PFSK-1 (cell line): Measurements from ENCODE around the gene PERCC1.

Experiments used
- FOXP2 ChIP-seq: optimal IDR thresholded peaks from 2 replicates; pipeline ENCODE3; 2011; ENCODE audit warnings: borderline replicate concordance, control low read depth, inconsistent platforms; ENCODE audit not compliant: insufficient read depth; ENCODE audit errors: extremely low read length, extremely low read depth
- POLR2AphosphoS5 ChIP-seq: IDR thresholded peaks from 2 replicates; pipeline ENCODE4 v1.6.1; 2012; ENCODE audit warnings: low read depth, mild to moderate bottlenecking, control low read depth, low read length, moderate library complexity
- REST ChIP-seq, 2 experiments: IDR thresholded peaks; 2 replicates each; pipeline versions ENCODE4 v1.6.1 to v1.8.0; 2011 to 2012; ENCODE audit warnings: low read depth in 2 of 2, low read length in 2 of 2, control low read depth in 1 of 2, inconsistent platforms in 1 of 2, mild to moderate bottlenecking in 1 of 2, moderate library complexity in 1 of 2; ENCODE audit not compliant: insufficient read depth in 1 of 2
- SIN3A ChIP-seq: IDR thresholded peaks from 2 replicates; pipeline ENCODE4 v1.6.1; 2012; ENCODE audit warnings: mild to moderate bottlenecking, low read length, moderate library complexity, borderline replicate concordance; ENCODE audit not compliant: insufficient read depth
- TAF1 ChIP-seq: IDR thresholded peaks from 2 replicates; pipeline ENCODE4 v1.6.1; 2012; ENCODE audit warnings: low read length, control low read depth, borderline replicate concordance; ENCODE audit not compliant: insufficient read depth

The PERCC1 gene

GRCh38 chr16:1394367-1394951 lies 36.4 kb upstream of the PERCC1 start:
- TF ChIP-seq SIN3A (no peak), FOXP2 (no peak), TAF1 (no peak), REST (IDR thresholded peaks at IDR 0.05; ENCODE audit: insufficient read depth in 1 of 2, low read depth in 2 of 2, low read length in 2 of 2) (no peak), POLR2AphosphoS5 (no peak)

- TF ChIP-seq FOXP2 (no peak), SIN3A (no peak), POLR2AphosphoS5 (no peak), REST (IDR thresholded peaks at IDR 0.05; ENCODE audit: insufficient read depth in 1 of 2, low read depth in 2 of 2, low read length in 2 of 2) (no peak), TAF1 (no peak)
Measured at GRCh38 chr16:1395444-1396031, 35.3 kb upstream of the PERCC1 start.

GRCh38 chr16:1397779-1398178 lies 33.1 kb upstream of the PERCC1 start:
- TF ChIP-seq REST (IDR thresholded peaks at IDR 0.05; ENCODE audit: insufficient read depth in 1 of 2, low read depth in 2 of 2, low read length in 2 of 2) (no peak), TAF1 (no peak), FOXP2 (no peak), POLR2AphosphoS5 (no peak), SIN3A (no peak)

- TF ChIP-seq POLR2AphosphoS5 (no peak), TAF1 (no peak), SIN3A (no peak), REST (IDR thresholded peaks at IDR 0.05; ENCODE audit: insufficient read depth in 1 of 2, low read depth in 2 of 2, low read length in 2 of 2) (no peak), FOXP2 (no peak)
Measured at GRCh38 chr16:1398351-1398750, 32.5 kb upstream of the PERCC1 start.
